A549 (cell line): ENCODE results near the gene QRICH1. TPM values are rescaled to one million over a fixed set of nuclear protein-coding genes. Genes with fewer than 3 reads are reported as not detected.

Experiments
- ATOH8 ChIP-seq: fragments of 250-450 bp; sonication (Bioruptor Pico); IDR thresholded peaks from 2 replicates; pipeline ENCODE4 v1.5.0; 2020; ENCODE audit warnings: low read depth, mild to moderate bottlenecking, moderate library complexity
- CBX2 ChIP-seq: fragments of 200-600 bp; sonication (generic); IDR thresholded peaks from 2 replicates; pipeline ENCODE4 v1.6.1; 2016; ENCODE audit warnings: low read depth, mild to moderate bottlenecking, borderline replicate concordance
- CEBPB ChIP-seq, 2 experiments: fragments of >200 bp in 1 of 2; sonication (Bioruptor Twin) in 1 of 2; formaldehyde crosslinking in 1 of 2; IDR thresholded peaks; 2 replicates each; pipeline ENCODE4 v1.6.1; 2012 to 2016
- CHD4 ChIP-seq: fragments of 200-600 bp; sonication (generic); IDR thresholded peaks from 2 replicates; pipeline ENCODE4 v1.6.1; 2016; ENCODE audit warnings: antibody characterized with exemption, mild to moderate bottlenecking, borderline replicate concordance
- E2F6 ChIP-seq: IDR thresholded peaks from 2 replicates; pipeline ENCODE4 v1.6.1; 2012; ENCODE audit warnings: low read depth, borderline replicate concordance
- EHF ChIP-seq: fragments of 250-450 bp; sonication (Bioruptor Pico); IDR thresholded peaks from 2 replicates; pipeline ENCODE4 v1.5.0; 2020; ENCODE audit warnings: mild to moderate bottlenecking
- EHMT2 ChIP-seq: fragments of 200-600 bp; sonication (generic); IDR thresholded peaks from 2 replicates; pipeline ENCODE4 v1.6.1; 2016; ENCODE audit warnings: antibody characterized with exemption, low read depth, mild to moderate bottlenecking, moderate library complexity
- EP300 ChIP-seq, 2 experiments: fragments of >200 bp; sonication (Bioruptor Twin); formaldehyde crosslinking; IDR thresholded peaks; 2 replicates in 1 of 2; 3 replicates in 1 of 2; pipeline ENCODE4 v1.6.1; 2016 to 2017
- ESRRA ChIP-seq: fragments of 150-350 bp; IDR thresholded peaks from 2 replicates; pipeline ENCODE4 v1.6.1; 2014; ENCODE audit warnings: mild to moderate bottlenecking, low read length, borderline replicate concordance
- FOXS1 ChIP-seq: fragments of 250-450 bp; sonication (Bioruptor Pico); IDR thresholded peaks from 2 replicates; pipeline ENCODE4 v1.5.0; 2020; ENCODE audit warnings: mild to moderate bottlenecking, moderate library complexity
- GATA3 ChIP-seq: IDR thresholded peaks from 2 replicates; pipeline ENCODE4 v1.6.1; 2012; ENCODE audit warnings: borderline replicate concordance
- NFE2L2 ChIP-seq: fragments of 150-350 bp; conservative IDR thresholded peaks from 2 replicates; pipeline ENCODE4 v1.6.1; 2014; ENCODE audit warnings: low read length
- NPAS2 ChIP-seq: fragments of 250-450 bp; sonication (Bioruptor Pico); IDR thresholded peaks from 2 replicates; pipeline ENCODE4 v1.8.0; 2022; ENCODE audit warnings: mild to moderate bottlenecking, moderate library complexity, borderline replicate concordance
- PHF8 ChIP-seq: fragments of 200-600 bp; sonication (generic); IDR thresholded peaks from 2 replicates; pipeline ENCODE4 v1.6.1; 2016; ENCODE audit warnings: low read depth, mild to moderate bottlenecking, antibody characterized with exemption, moderate library complexity, borderline replicate concordance
- POLR2A ChIP-seq: IDR thresholded peaks from 2 replicates; pipeline ENCODE4 v1.6.1; 2012; ENCODE audit warnings: mild to moderate bottlenecking, low read length
- RAD21 ChIP-seq, 2 experiments: fragments of >200 bp in 1 of 2; sonication (Bioruptor Twin) in 1 of 2; formaldehyde crosslinking in 1 of 2; IDR thresholded peaks in 1 of 2; conservative IDR thresholded peaks in 1 of 2; 2 replicates in 1 of 2; 3 replicates in 1 of 2; pipeline ENCODE4 v1.6.1; 2012 to 2018; ENCODE audit warnings: inconsistent platforms in 1 of 2
- RFX5 ChIP-seq: fragments of 450-650 bp; IDR thresholded peaks from 2 replicates; pipeline ENCODE4 v1.7.1; 2014; ENCODE audit warnings: antibody characterized with exemption, mild to moderate bottlenecking, moderate library complexity
- RNF2 ChIP-seq: fragments of 200-600 bp; sonication (generic); IDR thresholded peaks from 2 replicates; pipeline ENCODE4 v1.6.1; 2016; ENCODE audit warnings: low read depth, mild to moderate bottlenecking, antibody characterized with exemption, moderate library complexity, borderline replicate concordance
- SMC3 ChIP-seq: fragments of >200 bp; sonication (Bioruptor Twin); formaldehyde crosslinking; IDR thresholded peaks from 3 replicates; pipeline ENCODE4 v1.6.1; 2018; ENCODE audit warnings: inconsistent platforms
- TFCP2L1 ChIP-seq: fragments of 250-450 bp; sonication (Bioruptor Pico); IDR thresholded peaks from 2 replicates; pipeline ENCODE4 v1.5.0; 2021; ENCODE audit warnings: mild to moderate bottlenecking
- TP53 ChIP-seq: fragments of 250-450 bp; sonication (Bioruptor Pico); IDR thresholded peaks from 2 replicates; pipeline ENCODE4 v1.5.0; 2021; ENCODE audit warnings: mild to moderate bottlenecking, moderate library complexity
- USF2 ChIP-seq: fragments of 450-650 bp; IDR thresholded peaks from 2 replicates; pipeline ENCODE4 v1.6.1; 2014; ENCODE audit warnings: antibody characterized with exemption
- ZC3H11A ChIP-seq: fragments of 450-650 bp; IDR thresholded peaks from 2 replicates; pipeline ENCODE4 v1.6.1; 2014; ENCODE audit warnings: antibody characterized with exemption, mild to moderate bottlenecking
- polyA plus RNA-seq, 4 experiments: library from polyadenylated mRNA; depleted of rRNA in 3 of 4; stranded (reverse); fragments of >200 nt; fragmentation: RNase III in 1 of 4; extraction: RNeasy Plus Mini Kit Qiagen cat#74134 plus additional on column Dnase treatment in 1 of 4; gene quantifications; 2 replicates in 3 of 4; 3 replicates in 1 of 4; pipeline ENCODE4 v1.2.3, GENCODE V29; 2011 to 2017
- TF ChIP-seq, protein P1 (sequence below): fragments of 150-350 bp; IDR thresholded peaks from 2 replicates; pipeline ENCODE4 v1.6.1; 2014; ENCODE audit warnings: low read depth, mild to moderate bottlenecking, low read length
- TF ChIP-seq, protein P2 (sequence below): fragments of >200 bp; sonication (Bioruptor Twin); formaldehyde crosslinking; IDR thresholded peaks from 3 replicates; pipeline ENCODE4 v1.6.1; 2016
- TF ChIP-seq, protein P3 (sequence below): IDR thresholded peaks from 2 replicates; pipeline ENCODE4 v1.6.1; 2012
- TF ChIP-seq, protein P4 (sequence below): fragments of >200 bp; sonication (Bioruptor Twin); formaldehyde crosslinking; IDR thresholded peaks from 3 replicates; pipeline ENCODE4 v1.5.1; 2016
- TF ChIP-seq, protein P5 (sequence below): fragments of 200-600 bp; sonication (generic); IDR thresholded peaks from 2 replicates; pipeline ENCODE4 v1.6.1; 2016; ENCODE audit warnings: antibody characterized with exemption, mild to moderate bottlenecking, moderate library complexity
- TF ChIP-seq, protein P6 (sequence below): fragments of >200 bp; sonication (Bioruptor Twin); formaldehyde crosslinking; IDR thresholded peaks from 2 replicates; pipeline ENCODE4 v1.6.1; 2016

The QRICH1 gene
- polyA plus RNA-seq, 2 of the 4 experiments (the other 2 are of a cell fraction): 47.9 to 53.8 TPM

- TF ChIP-seq, protein P1, sequence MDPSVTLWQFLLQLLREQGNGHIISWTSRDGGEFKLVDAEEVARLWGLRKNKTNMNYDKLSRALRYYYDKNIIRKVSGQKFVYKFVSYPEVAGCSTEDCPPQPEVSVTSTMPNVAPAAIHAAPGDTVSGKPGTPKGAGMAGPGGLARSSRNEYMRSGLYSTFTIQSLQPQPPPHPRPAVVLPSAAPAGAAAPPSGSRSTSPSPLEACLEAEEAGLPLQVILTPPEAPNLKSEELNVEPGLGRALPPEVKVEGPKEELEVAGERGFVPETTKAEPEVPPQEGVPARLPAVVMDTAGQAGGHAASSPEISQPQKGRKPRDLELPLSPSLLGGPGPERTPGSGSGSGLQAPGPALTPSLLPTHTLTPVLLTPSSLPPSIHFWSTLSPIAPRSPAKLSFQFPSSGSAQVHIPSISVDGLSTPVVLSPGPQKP: no peak
- TF ChIP-seq ZC3H11A (no peak), ESRRA (no peak), RFX5 (no peak), FOXS1 (CRISPR knock-in tag) (no peak), USF2 (no peak), PHF8 (peak; percentile 53), GATA3 (no peak), EHMT2 (no peak), CEBPB (IDR thresholded peaks at IDR 0.05) (no peak), NFE2L2 (no peak), POLR2A (peak; percentile 40), RAD21 (conservative IDR thresholded peaks at IDR 0.05 in 1 of 2, IDR thresholded peaks at IDR 0.05 in 1 of 2) (peak in 1 of 2 experiments; percentile 20; a peak in 2 of 5 replicates), E2F6 (no peak), EHF (CRISPR knock-in tag) (no peak), NPAS2 (CRISPR knock-in tag) (no peak), CBX2 (no peak), EP300 (IDR thresholded peaks at IDR 0.05) (no peak), TP53 (CRISPR knock-in tag) (no peak), RNF2 (no peak), ATOH8 (CRISPR knock-in tag) (no peak), CHD4 (no peak), SMC3 (peak; percentile 16; the same call in 1 of the 3 replicates), TFCP2L1 (CRISPR knock-in tag) (0 out of 2 replicates have a peak, but pooled peaks have one; percentile 8)
- TF ChIP-seq, protein P2, sequence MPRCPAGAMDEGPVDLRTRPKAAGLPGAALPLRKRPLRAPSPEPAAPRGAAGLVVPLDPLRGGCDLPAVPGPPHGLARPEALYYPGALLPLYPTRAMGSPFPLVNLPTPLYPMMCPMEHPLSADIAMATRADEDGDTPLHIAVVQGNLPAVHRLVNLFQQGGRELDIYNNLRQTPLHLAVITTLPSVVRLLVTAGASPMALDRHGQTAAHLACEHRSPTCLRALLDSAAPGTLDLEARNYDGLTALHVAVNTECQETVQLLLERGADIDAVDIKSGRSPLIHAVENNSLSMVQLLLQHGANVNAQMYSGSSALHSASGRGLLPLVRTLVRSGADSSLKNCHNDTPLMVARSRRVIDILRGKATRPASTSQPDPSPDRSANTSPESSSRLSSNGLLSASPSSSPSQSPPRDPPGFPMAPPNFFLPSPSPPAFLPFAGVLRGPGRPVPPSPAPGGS: 0 out of 3 replicates have a peak, but pooled peaks have one; percentile 45
- TF ChIP-seq, protein P3, sequence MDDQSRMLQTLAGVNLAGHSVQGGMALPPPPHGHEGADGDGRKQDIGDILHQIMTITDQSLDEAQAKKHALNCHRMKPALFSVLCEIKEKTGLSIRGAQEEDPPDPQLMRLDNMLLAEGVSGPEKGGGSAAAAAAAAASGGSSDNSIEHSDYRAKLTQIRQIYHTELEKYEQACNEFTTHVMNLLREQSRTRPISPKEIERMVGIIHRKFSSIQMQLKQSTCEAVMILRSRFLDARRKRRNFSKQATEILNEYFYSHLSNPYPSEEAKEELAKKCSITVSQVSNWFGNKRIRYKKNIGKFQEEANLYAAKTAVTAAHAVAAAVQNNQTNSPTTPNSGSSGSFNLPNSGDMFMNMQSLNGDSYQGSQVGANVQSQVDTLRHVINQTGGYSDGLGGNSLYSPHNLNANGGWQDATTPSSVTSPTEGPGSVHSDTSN: no peak
- TF ChIP-seq, protein P4, sequence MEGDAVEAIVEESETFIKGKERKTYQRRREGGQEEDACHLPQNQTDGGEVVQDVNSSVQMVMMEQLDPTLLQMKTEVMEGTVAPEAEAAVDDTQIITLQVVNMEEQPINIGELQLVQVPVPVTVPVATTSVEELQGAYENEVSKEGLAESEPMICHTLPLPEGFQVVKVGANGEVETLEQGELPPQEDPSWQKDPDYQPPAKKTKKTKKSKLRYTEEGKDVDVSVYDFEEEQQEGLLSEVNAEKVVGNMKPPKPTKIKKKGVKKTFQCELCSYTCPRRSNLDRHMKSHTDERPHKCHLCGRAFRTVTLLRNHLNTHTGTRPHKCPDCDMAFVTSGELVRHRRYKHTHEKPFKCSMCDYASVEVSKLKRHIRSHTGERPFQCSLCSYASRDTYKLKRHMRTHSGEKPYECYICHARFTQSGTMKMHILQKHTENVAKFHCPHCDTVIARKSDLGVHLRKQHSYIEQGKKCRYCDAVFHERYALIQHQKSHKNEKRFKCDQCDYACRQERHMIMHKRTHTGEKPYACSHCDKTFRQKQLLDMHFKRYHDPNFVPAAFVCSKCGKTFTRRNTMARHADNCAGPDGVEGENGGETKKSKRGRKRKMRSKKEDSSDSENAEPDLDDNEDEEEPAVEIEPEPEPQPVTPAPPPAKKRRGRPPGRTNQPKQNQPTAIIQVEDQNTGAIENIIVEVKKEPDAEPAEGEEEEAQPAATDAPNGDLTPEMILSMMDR: peak; percentile 30; the same call in 2 of the 3 replicates
- TF ChIP-seq, protein P5, sequence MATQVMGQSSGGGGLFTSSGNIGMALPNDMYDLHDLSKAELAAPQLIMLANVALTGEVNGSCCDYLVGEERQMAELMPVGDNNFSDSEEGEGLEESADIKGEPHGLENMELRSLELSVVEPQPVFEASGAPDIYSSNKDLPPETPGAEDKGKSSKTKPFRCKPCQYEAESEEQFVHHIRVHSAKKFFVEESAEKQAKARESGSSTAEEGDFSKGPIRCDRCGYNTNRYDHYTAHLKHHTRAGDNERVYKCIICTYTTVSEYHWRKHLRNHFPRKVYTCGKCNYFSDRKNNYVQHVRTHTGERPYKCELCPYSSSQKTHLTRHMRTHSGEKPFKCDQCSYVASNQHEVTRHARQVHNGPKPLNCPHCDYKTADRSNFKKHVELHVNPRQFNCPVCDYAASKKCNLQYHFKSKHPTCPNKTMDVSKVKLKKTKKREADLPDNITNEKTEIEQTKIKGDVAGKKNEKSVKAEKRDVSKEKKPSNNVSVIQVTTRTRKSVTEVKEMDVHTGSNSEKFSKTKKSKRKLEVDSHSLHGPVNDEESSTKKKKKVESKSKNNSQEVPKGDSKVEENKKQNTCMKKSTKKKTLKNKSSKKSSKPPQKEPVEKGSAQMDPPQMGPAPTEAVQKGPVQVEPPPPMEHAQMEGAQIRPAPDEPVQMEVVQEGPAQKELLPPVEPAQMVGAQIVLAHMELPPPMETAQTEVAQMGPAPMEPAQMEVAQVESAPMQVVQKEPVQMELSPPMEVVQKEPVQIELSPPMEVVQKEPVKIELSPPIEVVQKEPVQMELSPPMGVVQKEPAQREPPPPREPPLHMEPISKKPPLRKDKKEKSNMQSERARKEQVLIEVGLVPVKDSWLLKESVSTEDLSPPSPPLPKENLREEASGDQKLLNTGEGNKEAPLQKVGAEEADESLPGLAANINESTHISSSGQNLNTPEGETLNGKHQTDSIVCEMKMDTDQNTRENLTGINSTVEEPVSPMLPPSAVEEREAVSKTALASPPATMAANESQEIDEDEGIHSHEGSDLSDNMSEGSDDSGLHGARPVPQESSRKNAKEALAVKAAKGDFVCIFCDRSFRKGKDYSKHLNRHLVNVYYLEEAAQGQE: no peak
- TF ChIP-seq, protein P6, sequence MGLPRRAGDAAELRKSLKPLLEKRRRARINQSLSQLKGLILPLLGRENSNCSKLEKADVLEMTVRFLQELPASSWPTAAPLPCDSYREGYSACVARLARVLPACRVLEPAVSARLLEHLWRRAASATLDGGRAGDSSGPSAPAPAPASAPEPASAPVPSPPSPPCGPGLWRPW: no peak
Observed at GRCh38 chr3:48989796-48990635, 103.9 kb downstream of the QRICH1 start, which contains the start of gene P4HTM (continued).
